H1 (cell line): ENCODE measurements around the gene AHRR. TPM values are rescaled to one million over a fixed set of nuclear protein-coding genes. Genes with fewer than 3 reads are reported as not detected.

Source experiments
- CTCF ChIA-PET: fragments of 300-600 bp; sonication (Branson Sonifier 250); formaldehyde crosslinking; loops from one replicate; lab custom pipeline; 2021; ENCODE audit not compliant: partially characterized antibody; lab: Charles Lee
- POLR2A ChIA-PET: fragments of 300-600 bp; sonication (Branson Sonifier 250); formaldehyde crosslinking; loops from one replicate; lab custom pipeline; 2021; ENCODE audit warnings: inconsistent platforms; ENCODE audit not compliant: partially characterized antibody; lab: Charles Lee
- DNase-seq, 2 experiments: peaks; one replicate each; pipeline versions ENCODE4 v3.0.0 to v3.0.0-alpha.2; 2010 to 2022; ENCODE audit warnings: low spot score in 2 of 2, low read depth in 1 of 2, mixed read lengths in 1 of 2
- FAIRE-seq: peaks from 2 replicates; lab custom pipeline; 2011; peaks lifted over from hg19 to GRCh38; lab: Jason Lieb, UNC
- H2AFZ ChIP-seq: 2 replicates; pipeline ENCODE4 v1.8.1; 2012; ENCODE audit warnings: low read length, inconsistent platforms
- H2AK5ac ChIP-seq: 2 replicates; pipeline ENCODE4 v1.6.1; 2013; ENCODE audit warnings: low read depth, low read length
- H2BK120ac ChIP-seq: replicated peaks from 2 replicates; pipeline ENCODE3; 2013; ENCODE audit warnings: low read depth, low read length, inconsistent platforms
- H2BK12ac ChIP-seq: 2 replicates; pipeline ENCODE4 v1.6.1; 2013; ENCODE audit warnings: low read depth, low read length
- H2BK15ac ChIP-seq: 2 replicates; pipeline ENCODE4 v1.6.1; 2013; ENCODE audit warnings: low read length
- H2BK20ac ChIP-seq: 2 replicates; pipeline ENCODE4 v1.6.1; 2013; ENCODE audit warnings: low read length
- H2BK5ac ChIP-seq: 2 replicates; pipeline ENCODE4 v1.6.1; 2013; ENCODE audit warnings: low read depth, low read length
- H3K14ac ChIP-seq: 2 replicates; pipeline ENCODE4 v1.6.1; 2013; ENCODE audit warnings: inconsistent platforms; ENCODE audit not compliant: insufficient read length
- H3K18ac ChIP-seq: 2 replicates; pipeline ENCODE4 v1.6.1; 2013; ENCODE audit warnings: low read length; ENCODE audit errors: extremely low read depth
- H3K23ac ChIP-seq: 2 replicates; pipeline ENCODE4 v1.6.1; 2013; ENCODE audit warnings: inconsistent platforms; ENCODE audit not compliant: insufficient read length
- H3K23me2 ChIP-seq: 2 replicates; pipeline ENCODE4 v1.6.1; 2013; ENCODE audit warnings: low read depth, low read length
- H3K27ac ChIP-seq: 2 replicates; pipeline ENCODE4 v1.6.1; 2011; ENCODE audit warnings: low read depth, low read length, inconsistent platforms
- H3K27me3 ChIP-seq, 4 experiments: replicated peaks in 1 of 4; 1 replicate in 1 of 4; 2 replicates in 3 of 4; pipeline versions ENCODE4 v1.6.1 to v1.8.1; 2011 to 2013; ENCODE audit warnings: low read length in 3 of 4, mild to moderate bottlenecking in 3 of 4, inconsistent platforms in 2 of 4, mixed read lengths in 2 of 4, moderate library complexity in 1 of 4; ENCODE audit not compliant: control insufficient read depth in 3 of 4, insufficient read depth in 3 of 4; ENCODE audit errors: extremely low read depth in 1 of 4
- H3K36me3 ChIP-seq, 4 experiments: 2 replicates each; pipeline versions ENCODE4 v1.6.1 to v1.8.1; 2011 to 2013; ENCODE audit warnings: mild to moderate bottlenecking in 4 of 4, low read length in 3 of 4, moderate library complexity in 2 of 4, control low read depth in 1 of 4, inconsistent platforms in 1 of 4; ENCODE audit not compliant: insufficient read depth in 4 of 4, control insufficient read depth in 2 of 4
- H3K4ac ChIP-seq: replicated peaks from 2 replicates; pipeline ENCODE3; 2013; ENCODE audit warnings: low read length, low read depth, mixed read lengths, inconsistent platforms; ENCODE audit not compliant: insufficient read length
- H3K4me1 ChIP-seq, 4 experiments: replicated peaks in 1 of 4; 1 replicate in 1 of 4; 2 replicates in 3 of 4; pipeline versions ENCODE4 v1.6.1 to v1.8.1; 2011 to 2013; ENCODE audit warnings: low read length in 3 of 4, inconsistent platforms in 2 of 4, mixed read lengths in 1 of 4; ENCODE audit not compliant: insufficient read depth in 4 of 4, control insufficient read depth in 3 of 4
- H3K4me2 ChIP-seq, 2 experiments: 2 replicates each; pipeline versions ENCODE4 v1.6.1 to v1.8.1; 2011 to 2013; ENCODE audit warnings: low read depth in 2 of 2, low read length in 2 of 2, control low read depth in 1 of 2, inconsistent platforms in 1 of 2, mild to moderate bottlenecking in 1 of 2; ENCODE audit not compliant: insufficient read depth in 1 of 2
- H3K4me3 ChIP-seq, 4 experiments: fragments of 200-600, 300-600 bp in 1 of 4; sonication (generic), shearing (Covaris generic), sonication (Bioruptor Twin) in 1 of 4; 2 replicates each; pipeline versions ENCODE4 v1.5.1 to v1.8.1; 2011 to 2016; ENCODE audit warnings: low read length in 4 of 4, low read depth in 3 of 4, control low read depth in 2 of 4, inconsistent platforms in 2 of 4, mild to moderate bottlenecking in 2 of 4, mixed read lengths in 1 of 4, moderate library complexity in 1 of 4; ENCODE audit not compliant: insufficient read depth in 2 of 4; ENCODE audit errors: extremely low read depth in 1 of 4
- H3K56ac ChIP-seq: replicated peaks from 2 replicates; pipeline ENCODE3; 2013; ENCODE audit warnings: low read depth, mild to moderate bottlenecking, mixed read lengths, low read length, inconsistent platforms; ENCODE audit not compliant: insufficient read length
- H3K79me1 ChIP-seq: 2 replicates; pipeline ENCODE4 v1.6.1; 2013; ENCODE audit warnings: low read depth, low read length, control low read depth
- H3K79me2 ChIP-seq, 2 experiments: 2 replicates each; pipeline versions ENCODE4 v1.6.1 to v1.8.1; 2012 to 2013; ENCODE audit warnings: low read length in 2 of 2, mild to moderate bottlenecking in 2 of 2, inconsistent platforms in 1 of 2; ENCODE audit not compliant: insufficient read depth in 2 of 2, control insufficient read depth in 1 of 2
- H3K9ac ChIP-seq, 4 experiments: replicated peaks in 1 of 4; 1 replicate in 1 of 4; 2 replicates in 3 of 4; pipeline versions ENCODE4 v1.6.1 to v1.8.1; 2011 to 2013; ENCODE audit warnings: low read depth in 3 of 4, low read length in 3 of 4, control low read depth in 2 of 4, mild to moderate bottlenecking in 2 of 4, moderate library complexity in 2 of 4, inconsistent platforms in 1 of 4; ENCODE audit errors: extremely low read depth in 1 of 4
- H3K9me3 ChIP-seq, 2 experiments: 2 replicates each; pipeline versions ENCODE4 v1.6.1 to v1.8.1; 2012 to 2013; ENCODE audit warnings: mild to moderate bottlenecking in 2 of 2, moderate library complexity in 2 of 2, control low read depth in 1 of 2, inconsistent platforms in 1 of 2, low read depth in 1 of 2, low read length in 1 of 2, mixed read lengths in 1 of 2; ENCODE audit not compliant: insufficient read depth in 2 of 2
- H4K20me1 ChIP-seq, 2 experiments: replicated peaks in 1 of 2; 2 replicates each; pipeline versions ENCODE3 to v1.8.1; 2011 to 2013; ENCODE audit warnings: inconsistent platforms in 2 of 2, low read length in 2 of 2, mild to moderate bottlenecking in 1 of 2; ENCODE audit not compliant: insufficient read depth in 2 of 2, control insufficient read depth in 1 of 2
- H4K5ac ChIP-seq: 2 replicates; pipeline ENCODE4 v1.6.1; 2013; ENCODE audit warnings: low read length, low read depth, mixed read lengths, inconsistent platforms; ENCODE audit not compliant: insufficient read length
- H4K8ac ChIP-seq: 2 replicates; pipeline ENCODE4 v1.8.0; 2013; ENCODE audit warnings: mild to moderate bottlenecking, moderate library complexity, low read length, inconsistent platforms; ENCODE audit not compliant: insufficient read depth; ENCODE audit errors: extremely low read depth
- H4K91ac ChIP-seq: replicated peaks from 2 replicates; pipeline ENCODE3; 2013; ENCODE audit warnings: low read length, mixed read lengths, inconsistent platforms; ENCODE audit not compliant: insufficient read length
- CHD2 ChIP-seq: IDR thresholded peaks from 2 replicates; pipeline ENCODE4 v1.6.1; 2012; ENCODE audit warnings: low read length, improper control_type of control experiment
- EGR1 ChIP-seq: IDR thresholded peaks from 2 replicates; pipeline ENCODE4 v1.6.1; 2011; ENCODE audit warnings: low read depth, low read length, borderline replicate concordance
- GABPA ChIP-seq: IDR thresholded peaks from 2 replicates; pipeline ENCODE4 v1.6.1; 2011; ENCODE audit warnings: mild to moderate bottlenecking, low read length, moderate library complexity, borderline replicate concordance; ENCODE audit not compliant: insufficient read depth
- KDM5A ChIP-seq: fragments of 200-600 bp; IDR thresholded peaks from 2 replicates; pipeline ENCODE4 v1.7.1; 2012; ENCODE audit warnings: mild to moderate bottlenecking, low read length, inconsistent platforms, mixed read lengths
- NRF1 ChIP-seq: IDR thresholded peaks from 2 replicates; pipeline ENCODE4 v1.6.1; 2011; ENCODE audit warnings: mild to moderate bottlenecking, low read depth, low read length, improper control_type of control experiment
- POLR2A ChIP-seq, 2 experiments: IDR thresholded peaks; 1 replicate in 1 of 2; 2 replicates in 1 of 2; pipeline ENCODE4 v1.6.1; 2011; ENCODE audit warnings: low read depth in 2 of 2, low read length in 2 of 2, mild to moderate bottlenecking in 2 of 2; ENCODE audit errors: control extremely low read depth in 1 of 2
- POLR2AphosphoS5 ChIP-seq: IDR thresholded peaks from 2 replicates; pipeline ENCODE4 v1.6.1; 2011; ENCODE audit warnings: low read depth, low read length
- RAD21 ChIP-seq, 2 experiments: IDR thresholded peaks in 1 of 2; conservative IDR thresholded peaks in 1 of 2; 2 replicates each; pipeline ENCODE4 v1.6.1; 2011; ENCODE audit warnings: low read depth in 2 of 2, low read length in 2 of 2, improper control_type of control experiment in 1 of 2, inconsistent platforms in 1 of 2, mild to moderate bottlenecking in 1 of 2, moderate library complexity in 1 of 2
- SAP30 ChIP-seq: fragments of 300-600 bp; sonication (generic); IDR thresholded peaks from 2 replicates; pipeline ENCODE4 v1.7.1; 2012; ENCODE audit warnings: low read length, moderate library complexity, mild to moderate bottlenecking, inconsistent platforms; ENCODE audit not compliant: insufficient read depth, insufficient replicate concordance
- SIN3A ChIP-seq, 2 experiments: IDR thresholded peaks in 1 of 2; conservative IDR thresholded peaks in 1 of 2; 2 replicates each; pipeline ENCODE4 v1.6.1; 2011 to 2012; ENCODE audit warnings: low read length in 2 of 2, improper control_type of control experiment in 1 of 2, low read depth in 1 of 2, mild to moderate bottlenecking in 1 of 2
- SIRT6 ChIP-seq: IDR thresholded peaks from one replicate; pipeline ENCODE4 v1.7.1; 2012; ENCODE audit warnings: low read length, inconsistent platforms
- SP4 ChIP-seq: IDR thresholded peaks from 2 replicates; pipeline ENCODE4 v1.6.1; 2012; ENCODE audit warnings: low read length, inconsistent platforms
- WGBS, 2 experiments: shearing (Covaris generic) in 1 of 2; methylation state at CpG; one replicate each; pipeline versions ENCODE4 v1.1.6 to v1.1.7; 2013 to 2015; ENCODE audit warnings: low lambda C conversion rate in 2 of 2, mixed read lengths in 2 of 2, inconsistent platforms in 1 of 2, low coverage in 1 of 2, missing lambda C conversion rate in 1 of 2; ENCODE audit not compliant: insufficient replicate concordance in 2 of 2, insufficient coverage in 1 of 2, insufficient read length in 1 of 2; ENCODE audit errors: extremely low coverage in 1 of 2, missing lambda C conversion rate in 1 of 2; 5-methylcytosine and 5-hydroxymethylcytosine counted together
- polyA plus RNA-seq, 7 experiments: library from polyadenylated mRNA; depleted of rRNA in 3 of 7; stranded (reverse) in 5 of 7; unstranded in 2 of 7; fragments of >200 nt in 5 of 7; fragments of 200-250 nt in 2 of 7; gene quantifications; 1 replicate in 5 of 7; 2 replicates in 1 of 7; 4 replicates in 1 of 7; pipeline versions ENCODE4 v1.2.1 to v1.2.3, GENCODE V29; 2011 to 2013; ENCODE audit warnings: missing spikeins in 2 of 7, mixed read lengths in 2 of 7
- total RNA-seq: library from RNA; stranded (reverse); fragmentation: NEBNext Ultra II Directional; extraction: Animal tissue kit (Norgen Biotek cat#: 25700); gene quantifications from 2 replicates; pipeline ENCODE4 v1.2.1, GENCODE V29; 2021
- TF ChIP-seq, protein P1 (sequence below): IDR thresholded peaks from 2 replicates; pipeline ENCODE4 v1.6.1; 2011; ENCODE audit warnings: low read depth, mild to moderate bottlenecking, low read length; ENCODE audit not compliant: insufficient read depth

The AHRR gene
- total and polyA plus RNA-seq, 2 of the 8 experiments (the other 6 are each of a cell fraction or from before 2014, with no cell fraction given), result 0.41 to 0.80 TPM

DNA sequence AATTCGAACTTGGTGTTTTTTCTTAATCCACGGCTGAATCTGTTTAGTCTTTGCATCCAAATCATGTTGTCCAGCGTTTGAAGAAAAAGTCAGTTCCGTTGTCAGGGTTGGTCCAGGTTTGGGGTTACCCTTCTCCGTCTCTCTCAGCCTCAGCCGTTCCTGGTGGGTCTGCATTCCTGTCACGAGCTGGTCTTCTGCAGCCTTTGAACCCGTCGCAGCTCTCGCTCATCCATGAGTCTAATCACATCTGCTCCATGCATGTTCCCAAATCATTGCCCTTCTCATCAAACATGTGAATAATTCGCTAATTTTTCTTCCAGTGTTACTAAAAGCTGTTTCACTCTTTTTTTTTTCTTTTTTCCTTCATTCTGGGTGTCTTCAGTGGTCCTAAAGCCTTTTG, 82.5 kb downstream of the AHRR start:
- no peak overlapping the region for H3K27ac ChIP-seq
- FAIRE-seq, result no peak
- no peak for DNase-seq
- TF ChIP-seq SIRT6 (no peak), POLR2AphosphoS5 (no peak), CHD2 (no peak), RAD21 (IDR thresholded peaks at IDR 0.05 in 1 of 2, conservative IDR thresholded peaks at IDR 0.05 in 1 of 2; ENCODE audit: low read depth in 2 of 2, low read length in 2 of 2) (no peak), SIN3A (conservative IDR thresholded peaks at IDR 0.05 in 1 of 2, IDR thresholded peaks at IDR 0.05 in 1 of 2; ENCODE audit: low read depth in 1 of 2, low read length in 2 of 2) (no peak), POLR2A (IDR thresholded peaks at IDR 0.05; ENCODE audit: control extremely low read depth in 1 of 2, low read depth in 2 of 2, low read length in 2 of 2) (no peak), SP4 (no peak), SAP30 (no peak), EGR1 (no peak), KDM5A (no peak), GABPA (no peak), NRF1 (no peak)
- TF ChIP-seq, protein P1, sequence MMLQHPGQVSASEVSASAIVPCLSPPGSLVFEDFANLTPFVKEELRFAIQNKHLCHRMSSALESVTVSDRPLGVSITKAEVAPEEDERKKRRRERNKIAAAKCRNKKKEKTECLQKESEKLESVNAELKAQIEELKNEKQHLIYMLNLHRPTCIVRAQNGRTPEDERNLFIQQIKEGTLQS, result no peak

More for the DNA sequence above, 82.5 kb downstream of the AHRR start:
- H2BK5ac ChIP-seq, result no peak overlapping the region
- no peaks in the 10 kb centered on the region for H3K9me3 ChIP-seq
- H3K4me3 ChIP-seq, result no peak overlapping the region
- no peaks in the 10 kb centered on the region for H3K79me2 ChIP-seq
- no peak overlapping the region for H2BK15ac ChIP-seq
- peaks cover 0 to 1% (median 0%) of the 10 kb centered on the region in 4 experiments; a peak in 3 of 7 replicates for H3K27me3 ChIP-seq
- no peak overlapping the region for H3K4me2 ChIP-seq
- ChIA-PET CTCF (interaction anchor here (0.6 to 2.3 kb wide), 8 partner anchors 10 to 797 kb away, joined by 3 to 12 read pairs (median 3); no protein-coding TSS in a partner anchor), POLR2A (interaction anchor here (0.6 to 0.8 kb wide), 3 partner anchors 9 to 39 kb away, joined by 3 read pairs; no protein-coding TSS in a partner anchor)
- H2AK5ac ChIP-seq, result no peak overlapping the region
- H3K23me2 ChIP-seq, result no peaks in the 10 kb centered on the region
- H4K20me1 ChIP-seq, result no peaks in the 10 kb centered on the region
- no peak overlapping the region for H2BK12ac ChIP-seq
- H2AFZ ChIP-seq, result no peak overlapping the region
- no peaks in the 10 kb centered on the region for H3K36me3 ChIP-seq
- H3K23ac ChIP-seq, result no peak overlapping the region
- no peak overlapping the region for H3K4ac ChIP-seq
- H3K14ac ChIP-seq, result no peak overlapping the region
- H3K9ac ChIP-seq, result no peak overlapping the region
- peaks cover 0 to 12% (median 10%) of the 10 kb centered on the region in 4 experiments; a peak in 5 of 7 replicates for H3K4me1 ChIP-seq
- WGBS, 2 experiments, result 84% methylated on average over 11 of the region's 11 CpGs; no CpG with 5 or more reads in 1 of the 2 experiments
- H3K56ac ChIP-seq, result no peak overlapping the region
- no peak overlapping the region for H3K18ac ChIP-seq
- no peak overlapping the region for H2BK120ac ChIP-seq
- H4K91ac ChIP-seq, result no peak overlapping the region
- H2BK20ac ChIP-seq, result no peak overlapping the region
- no peak overlapping the region for H4K5ac ChIP-seq
- H3K79me1 ChIP-seq, result no peaks in the 10 kb centered on the region
- no peak overlapping the region for H4K8ac ChIP-seq
